CD4-positive, alpha-beta T cell treated with Interleukin-4 for 1 hour (primary cell): ENCODE results near the gene DKK2.
"Not testable (repeated sequence)": the region's sequence is repeated elsewhere in the genome, so short reads cannot be mapped to it uniquely, and the experiment has no call there.

ENCODE experiments used
- DNase-seq, 2 donors: peaks; one replicate each; pipeline ENCODE4 v3.0.0-alpha.2; 2020 to 2022

Gene DKK2

GRCh38 chr4:107011312-107011711, 24.8 kb downstream of the DKK2 start:
- no peak for DNase-seq

- DNase-seq: no peak
These were observed 26.7 kb downstream of the DKK2 start for GRCh38 chr4:107009196-107009968.

- DNase-seq: no peak
These were observed 28.0 kb downstream of the DKK2 start for GRCh38 chr4:107008115-107008514.

GRCh38 chr4:107006218-107006617, 29.9 kb downstream of the DKK2 start:
- no peak for DNase-seq

GRCh38 chr4:106996490-106996889, 39.6 kb downstream of the DKK2 start:
- DNase-seq: no peak

GRCh38 chr4:106993827-106994226, 42.3 kb downstream of the DKK2 start:
- DNase-seq: no peak

- no peak for DNase-seq
These were observed 48.8 kb downstream of the DKK2 start for GRCh38 chr4:106987311-106987710.

GRCh38 chr4:106986486-106986885, 49.6 kb downstream of the DKK2 start:
- no peak for DNase-seq

- no peak for DNase-seq
These were observed 50.3 kb downstream of the DKK2 start for GRCh38 chr4:106985830-106986229.

- DNase-seq: no peak
These were observed 53.4 kb downstream of the DKK2 start for GRCh38 chr4:106982711-106983211.

- DNase-seq: no peak
These were observed 54.7 kb downstream of the DKK2 start for GRCh38 chr4:106981431-106981830.

- no peak for DNase-seq
These were observed 56.6 kb downstream of the DKK2 start for GRCh38 chr4:106979476-106979875.

GRCh38 chr4:106978046-106978774, 57.9 kb downstream of the DKK2 start:
- DNase-seq: no peak

GRCh38 chr4:106971636-106972035, 64.5 kb downstream of the DKK2 start:
- DNase-seq: no peak

- DNase-seq: no peak
These were observed 68.2 kb downstream of the DKK2 start for GRCh38 chr4:106967892-106968291.

GRCh38 chr4:106953036-106953705, 82.9 kb downstream of the DKK2 start:
- DNase-seq: no peak

- DNase-seq: no peak
These were observed 84.2 kb downstream of the DKK2 start for GRCh38 chr4:106951891-106952290.

- no peak for DNase-seq
These were observed 94.3 kb downstream of the DKK2 start for GRCh38 chr4:106941841-106942240.

- DNase-seq: no peak
These were observed 105.6 kb downstream of the DKK2 start for GRCh38 chr4:106930522-106930921.

GRCh38 chr4:106929248-106929647, 106.9 kb downstream of the DKK2 start:
- no peak for DNase-seq

- DNase-seq: no peak
These were observed 121.9 kb downstream of the DKK2 start for GRCh38 chr4:106914223-106914622.

GRCh38 chr4:106909486-106910188, 126.5 kb downstream of the DKK2 start:
- DNase-seq: no peak

GRCh38 chr4:106908049-106908448, 128.1 kb downstream of the DKK2 start:
- DNase-seq: not testable (repeated sequence)
